SU-DHL-6 (cell line): ENCODE measurements around the gene TRIP10.

Experiments
- H2AFZ ChIP-seq: fragments of 200-600 bp; sonication (generic); 2 replicates; pipeline ENCODE4 v1.6.1; 2014; ENCODE audit warnings: low read depth, mild to moderate bottlenecking, moderate library complexity, mixed read lengths, antibody characterized with exemption, low read length; ENCODE audit not compliant: severe bottlenecking
- H3F3A ChIP-seq: fragments of 200-600 bp; shearing (Covaris generic); 2 replicates; pipeline ENCODE4 v1.6.0; 2016; ENCODE audit warnings: antibody characterized with exemption, mild to moderate bottlenecking; ENCODE audit not compliant: insufficient read depth
- H3K27ac ChIP-seq: fragments of 200-600 bp; sonication (generic); 2 replicates; pipeline ENCODE4 v1.5.1; 2016; ENCODE audit warnings: low read depth, mild to moderate bottlenecking, low read length, moderate library complexity, mixed read lengths
- H3K27me3 ChIP-seq: fragments of 200-600 bp; sonication (generic), shearing (Covaris generic); 2 replicates; pipeline ENCODE4 v1.6.0; 2014; ENCODE audit warnings: mild to moderate bottlenecking, low read length
- H3K36me3 ChIP-seq: fragments of 200-600 bp; sonication (generic); 2 replicates; pipeline ENCODE4 v1.6.1; 2014; ENCODE audit warnings: mild to moderate bottlenecking, low read length, mixed read lengths
- H3K4me2 ChIP-seq: fragments of 300-600, 200-600 bp; shearing (Covaris generic), sonication (generic); 2 replicates; pipeline ENCODE4 v1.6.0; 2014; ENCODE audit warnings: low read length, low read depth, mild to moderate bottlenecking; ENCODE audit not compliant: poor library complexity, severe bottlenecking
- H3K4me3 ChIP-seq: fragments of 200-600 bp; sonication (generic); 2 replicates; pipeline ENCODE4 v1.5.1; 2014; ENCODE audit warnings: antibody characterized with exemption, low read length, mild to moderate bottlenecking, mixed read lengths; ENCODE audit not compliant: insufficient read depth, poor library complexity, severe bottlenecking
- H3K79me2 ChIP-seq: fragments of 200-600 bp; sonication (generic); 2 replicates; pipeline ENCODE4 v1.6.1; 2014; ENCODE audit warnings: mild to moderate bottlenecking, low read length, moderate library complexity; ENCODE audit not compliant: insufficient read depth
- H3K9ac ChIP-seq: fragments of 200-600 bp; sonication (generic); 2 replicates; pipeline ENCODE4 v1.7.0; 2014; ENCODE audit warnings: mild to moderate bottlenecking, low read length
- H3K9me2 ChIP-seq: fragments of 200-600 bp; sonication (generic); replicated peaks from 2 replicates; pipeline ENCODE4 v1.6.1; 2014; ENCODE audit warnings: low read length; ENCODE audit not compliant: insufficient read depth
- H3K9me3 ChIP-seq: fragments of 200-600 bp; sonication (generic); 2 replicates; pipeline ENCODE4 v1.6.1; 2014; ENCODE audit warnings: low read length, mixed read lengths; ENCODE audit not compliant: insufficient read depth
- H4K20me1 ChIP-seq: fragments of 200-600 bp; sonication (generic); 2 replicates; pipeline ENCODE4 v1.6.1; 2014; ENCODE audit warnings: low read depth, mild to moderate bottlenecking, antibody characterized with exemption, low read length, moderate library complexity, mixed read lengths
- CTCF ChIP-seq: fragments of 200-600 bp; sonication (generic); IDR thresholded peaks from one replicate; pipeline ENCODE4 v1.5.1; 2017; ENCODE audit warnings: antibody characterized with exemption, mild to moderate bottlenecking, low read length, moderate library complexity; ENCODE audit not compliant: insufficient read depth, poor library complexity, severe bottlenecking
- EZH2phosphoT487 ChIP-seq: fragments of 200-600 bp; sonication (generic), shearing (Covaris generic); conservative IDR thresholded peaks from 2 replicates; pipeline ENCODE4 v1.6.1; 2018; ENCODE audit warnings: mild to moderate bottlenecking, antibody characterized with exemption, low read length, moderate library complexity, mixed read lengths

TRIP10 gene

GRCh38 chr19:6730941-6731670 lies 8.4 kb upstream of the TRIP10 start:
- Histone ChIP-seq H2AFZ (no peak overlapping the region), H3K27ac (no peak overlapping the region), H3F3A (no peaks in the 10 kb centered on the region), H3K79me2 (no peaks in the 10 kb centered on the region), H3K9me2 (no peaks in the 10 kb centered on the region), H3K9me3 (no peaks in the 10 kb centered on the region), H4K20me1 (no peaks in the 10 kb centered on the region), H3K9ac (no peak overlapping the region), H3K4me2 (no peak overlapping the region), H3K4me3 (no peak overlapping the region), H3K36me3 (no peaks in the 10 kb centered on the region), H3K27me3 (no peaks in the 10 kb centered on the region)
- TF ChIP-seq CTCF: no peak
- TF ChIP-seq EZH2phosphoT487: no peak

GRCh38 chr19:6731822-6732221 lies 7.7 kb upstream of the TRIP10 start:
- no peak overlapping the region for H3K27ac ChIP-seq
- H3F3A ChIP-seq: peaks cover 4% of the 10 kb centered on the region
- peaks cover 3% of the 10 kb centered on the region; the same call in 1 of the 2 replicates for H3K79me2 ChIP-seq
- H3K27me3 ChIP-seq: no peaks in the 10 kb centered on the region
- no peaks in the 10 kb centered on the region for H3K36me3 ChIP-seq
- no peak overlapping the region for H3K4me2 ChIP-seq
- no peaks in the 10 kb centered on the region for H3K9me3 ChIP-seq
- TF ChIP-seq EZH2phosphoT487: no peak
- TF ChIP-seq CTCF: no peak
- no peaks in the 10 kb centered on the region for H4K20me1 ChIP-seq
- H2AFZ ChIP-seq: no peak overlapping the region
- H3K9ac ChIP-seq: no peak overlapping the region
- H3K4me3 ChIP-seq: no peak overlapping the region
- H3K9me2 ChIP-seq: no peaks in the 10 kb centered on the region

GRCh38 chr19:6732803-6733337 lies 6.6 kb upstream of the TRIP10 start:
- H3F3A ChIP-seq: peaks cover 5% of the 10 kb centered on the region

More at GRCh38 chr19:6732803-6733337, 6.6 kb upstream of the TRIP10 start:
- H3K4me3 ChIP-seq: no peak overlapping the region
- no peaks in the 10 kb centered on the region for H3K9me3 ChIP-seq
- H3K27ac ChIP-seq: no peak overlapping the region
- no peaks in the 10 kb centered on the region for H4K20me1 ChIP-seq
- H2AFZ ChIP-seq: no peak overlapping the region
- no peaks in the 10 kb centered on the region for H3K9me2 ChIP-seq
- H3K4me2 ChIP-seq: no peak overlapping the region
- no peaks in the 10 kb centered on the region for H3K36me3 ChIP-seq
- TF ChIP-seq EZH2phosphoT487 (no peak), CTCF (no peak)
- H3K79me2 ChIP-seq: peaks cover 5% of the 10 kb centered on the region; the same call in 1 of the 2 replicates
- no peaks in the 10 kb centered on the region for H3K27me3 ChIP-seq
- no peak overlapping the region for H3K9ac ChIP-seq
